ENCODE results near the gene NHEJ1. TPM values are rescaled to one million over a fixed set of nuclear protein-coding genes. Genes with fewer than 3 reads are reported as not detected.

Gene NHEJ1
- total RNA-seq, 3 donors from 2014 or later = 13.4 to 19.8 (median 17.6) TPM

DNA sequence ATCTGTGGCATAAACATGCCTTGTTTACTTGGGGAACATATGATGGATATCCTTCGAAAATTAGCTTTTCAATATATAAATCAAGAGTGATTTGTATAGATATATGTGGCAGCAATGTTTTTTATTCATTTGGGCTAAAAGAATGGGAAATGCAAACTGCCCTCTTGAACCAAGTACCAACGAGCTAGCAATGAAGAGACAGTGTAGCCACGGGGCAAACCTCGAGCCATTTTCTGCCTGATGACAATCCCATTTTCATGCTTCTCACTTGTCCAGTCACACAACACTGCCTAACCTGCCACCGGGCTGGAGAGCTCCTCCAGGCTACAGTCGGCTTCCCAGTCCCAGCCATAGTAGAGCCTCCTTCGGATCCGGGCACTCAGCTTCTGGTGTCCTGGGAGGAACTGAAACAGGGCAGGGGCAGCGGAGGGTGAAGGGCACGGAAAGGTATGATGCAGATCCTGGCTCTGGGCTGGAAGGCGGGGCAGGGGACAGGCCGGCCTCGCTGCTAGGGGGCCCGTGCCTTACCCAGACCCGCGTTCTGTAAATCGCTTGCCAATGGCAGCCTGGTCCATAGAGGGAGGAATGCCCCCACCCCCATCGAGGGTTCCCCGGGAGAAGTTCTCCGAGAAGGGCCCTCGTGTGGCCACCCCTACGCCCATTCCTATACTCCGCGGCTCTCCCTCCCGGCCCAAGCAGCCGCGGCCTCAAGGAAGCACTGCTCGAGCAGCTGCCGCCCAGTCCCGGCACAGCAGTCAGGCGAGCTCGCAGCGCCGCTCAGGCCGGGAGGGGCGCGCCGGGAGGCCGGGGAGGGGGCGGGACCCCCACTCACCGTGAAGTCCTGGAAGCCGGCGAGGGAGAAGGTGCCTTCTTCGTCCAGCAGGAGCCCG, 15.6 kb upstream of the NHEJ1 start:
- Histone ChIP-seq H3K27me3 (no peaks in the 10 kb centered on the region), H3K4me3 (peak overlapping the region; percentile 77 to 92 (median 90)), H3K9me3 (no peaks in the 10 kb centered on the region), H3K27ac (peak overlapping the region; percentile 97 to 99), H3K4me1 (peaks cover 0 to 19% of the 10 kb centered on the region in 2 donors), H3K36me3 (no peaks in the 10 kb centered on the region)
- intact Hi-C loops (cut with DNase I; ENCODE audit: low total_unique reads) = loop anchor here (10.0 kb wide), 1 partner anchor 509 kb away; no protein-coding TSS in a partner anchor
- DNase-seq (ENCODE audit: low spot score in 2 of 2) = peak; percentile 35 to 58
- TF ChIP-seq POLR2A (IDR thresholded peaks at IDR 0.05) (no peak), POLR2AphosphoS5 (IDR thresholded peaks at IDR 0.05) (no peak), CTCF (IDR thresholded peaks at IDR 0.05) (no peak)

DNA sequence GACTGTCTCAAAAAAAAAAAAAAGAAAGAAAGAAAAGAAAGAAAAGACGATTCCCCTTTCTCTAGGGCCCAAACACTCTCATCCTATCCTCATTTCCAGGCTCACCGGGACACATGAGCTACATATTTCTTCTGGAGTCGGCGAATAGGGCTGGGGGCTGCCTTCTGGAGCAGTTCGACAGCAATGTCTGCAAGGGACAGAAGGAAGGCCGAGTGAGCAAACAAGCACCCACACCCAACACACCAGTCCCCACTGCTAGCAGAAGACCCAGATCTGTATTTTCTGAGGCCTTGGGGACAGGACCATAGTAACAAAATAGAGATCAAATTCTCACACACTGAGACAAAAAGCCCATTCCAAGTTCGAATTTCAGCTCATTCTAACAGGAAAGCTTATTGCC, 14.9 kb upstream of the NHEJ1 start:
- Histone ChIP-seq H3K27me3 (no peaks in the 10 kb centered on the region), H3K27ac (peak overlapping the region; percentile 97 to 99), H3K36me3 (no peaks in the 10 kb centered on the region), H3K4me3 (peak overlapping the region in 2 of 3 donors; percentile 90 to 92), H3K9me3 (no peaks in the 10 kb centered on the region), H3K4me1 (peaks cover 0 to 19% of the 10 kb centered on the region in 2 donors)
- intact Hi-C loops (cut with DNase I; ENCODE audit: low total_unique reads) = loop anchor here (10.0 kb wide), 1 partner anchor 509 kb away; no protein-coding TSS in a partner anchor
- TF ChIP-seq POLR2AphosphoS5 (IDR thresholded peaks at IDR 0.05) (no peak), POLR2A (IDR thresholded peaks at IDR 0.05) (no peak), CTCF (IDR thresholded peaks at IDR 0.05) (no peak)
- no peak for DNase-seq (ENCODE audit: low spot score in 2 of 2)

GRCh38 chr2:219174801-219175200, 14.2 kb upstream of the NHEJ1 start:
- intact Hi-C loops (cut with DNase I; ENCODE audit: low total_unique reads) = loop anchor here (10.0 kb wide), 1 partner anchor 510 kb away; no protein-coding TSS in a partner anchor
- no peak for DNase-seq (ENCODE audit: low spot score in 2 of 2)
- Histone ChIP-seq H3K27ac (no peak overlapping the region), H3K36me3 (no peaks in the 10 kb centered on the region), H3K9me3 (no peaks in the 10 kb centered on the region), H3K27me3 (no peaks in the 10 kb centered on the region), H3K4me1 (peaks cover 0 to 19% of the 10 kb centered on the region in 2 donors), H3K4me3 (no peak overlapping the region)
- TF ChIP-seq POLR2AphosphoS5 (IDR thresholded peaks at IDR 0.05) (no peak), POLR2A (IDR thresholded peaks at IDR 0.05) (no peak), CTCF (IDR thresholded peaks at IDR 0.05) (no peak)

- Histone ChIP-seq H3K27ac (no peak overlapping the region), H3K9me3 (no peaks in the 10 kb centered on the region), H3K36me3 (no peaks in the 10 kb centered on the region), H3K4me3 (no peak overlapping the region), H3K4me1 (peaks cover 0 to 13% of the 10 kb centered on the region in 2 donors), H3K27me3 (no peaks in the 10 kb centered on the region)
- intact Hi-C loops (cut with DNase I; ENCODE audit: low total_unique reads) = loop anchor here (10.0 kb wide), 1 partner anchor 511 kb away; no protein-coding TSS in a partner anchor
- no peak for TF ChIP-seq POLR2AphosphoS5 (IDR thresholded peaks at IDR 0.05)
- TF ChIP-seq CTCF (IDR thresholded peaks at IDR 0.05) = no peak
- TF ChIP-seq POLR2A (IDR thresholded peaks at IDR 0.05) = no peak
- no peak for DNase-seq (ENCODE audit: low spot score in 2 of 2)
Measured at GRCh38 chr2:219174146-219174545, 13.5 kb upstream of the NHEJ1 start.

DNA sequence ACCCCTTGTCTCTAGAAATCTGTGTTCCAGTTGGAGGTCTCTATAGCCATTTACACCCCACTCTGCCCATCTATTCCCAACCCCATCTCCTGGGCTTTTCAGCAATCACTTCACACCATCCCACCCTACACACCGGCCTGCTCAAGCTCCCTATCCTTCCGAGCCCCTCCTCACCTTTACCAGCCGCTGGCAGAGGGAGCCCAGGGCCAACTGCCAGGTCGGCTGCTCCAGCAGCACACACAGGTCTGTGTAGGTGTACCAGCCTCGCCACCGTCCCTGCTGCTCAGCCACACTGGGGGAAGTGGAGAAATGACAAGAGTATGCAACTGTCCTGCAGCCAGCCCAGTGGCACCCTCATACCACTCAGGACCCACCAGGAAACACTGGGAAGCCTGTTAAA, 12.6 kb upstream of the NHEJ1 start:
- no peak for TF ChIP-seq POLR2A (IDR thresholded peaks at IDR 0.05)
- no peak for TF ChIP-seq CTCF (IDR thresholded peaks at IDR 0.05)
- no peak for TF ChIP-seq POLR2AphosphoS5 (IDR thresholded peaks at IDR 0.05)
- Histone ChIP-seq H3K27ac (no peak overlapping the region), H3K9me3 (no peaks in the 10 kb centered on the region), H3K36me3 (no peaks in the 10 kb centered on the region), H3K27me3 (no peaks in the 10 kb centered on the region), H3K4me1 (peaks cover 0 to 9% of the 10 kb centered on the region in 2 donors), H3K4me3 (no peak overlapping the region)
- DNase-seq (ENCODE audit: low spot score in 2 of 2) = no peak
- intact Hi-C loops (cut with DNase I; ENCODE audit: low total_unique reads) = loop anchor here (10.0 kb wide), 1 partner anchor 512 kb away; no protein-coding TSS in a partner anchor
